H9 (cell line): ENCODE measurements around the gene UPK1A. TPM values are rescaled to one million over a fixed set of nuclear protein-coding genes. Genes with fewer than 3 reads are reported as not detected.
A peak's percentile ranks its signal among the peaks of the same experiment; 100 is the strongest.

Experiments
- DNase-seq: peaks from one replicate; pipeline ENCODE4 v3.0.0-alpha.2; 2017
- H2AFZ ChIP-seq: one replicate; pipeline ENCODE4 v1.6.1; 2013; ENCODE audit warnings: mild to moderate bottlenecking, low read length, control low read depth, moderate library complexity
- H2AK5ac ChIP-seq: 2 replicates; pipeline ENCODE4 v1.6.1; 2013; ENCODE audit warnings: low read length, control low read depth, mixed read lengths; ENCODE audit not compliant: insufficient read length
- H2BK120ac ChIP-seq: one replicate; pipeline ENCODE4 v1.6.1; 2013; ENCODE audit warnings: low read depth, mild to moderate bottlenecking, low read length, control low read depth, inconsistent platforms; ENCODE audit not compliant: poor library complexity, severe bottlenecking
- H2BK12ac ChIP-seq: 2 replicates; pipeline ENCODE4 v1.6.1; 2013; ENCODE audit warnings: low read length, control low read depth, mixed read lengths, low read depth; ENCODE audit not compliant: insufficient read length
- H2BK15ac ChIP-seq: 2 replicates; pipeline ENCODE4 v1.6.1; 2013; ENCODE audit warnings: low read depth, low read length, control low read depth
- H2BK20ac ChIP-seq: one replicate; pipeline ENCODE4 v1.6.1; 2013; ENCODE audit warnings: low read depth, mild to moderate bottlenecking, low read length, control low read depth, inconsistent platforms; ENCODE audit not compliant: poor library complexity, severe bottlenecking
- H2BK5ac ChIP-seq: 2 replicates; pipeline ENCODE4 v1.6.1; 2013; ENCODE audit warnings: low read length, control low read depth, mixed read lengths; ENCODE audit not compliant: insufficient read length
- H3K14ac ChIP-seq: 2 replicates; pipeline ENCODE4 v1.6.1; 2013; ENCODE audit warnings: low read length, control low read depth; ENCODE audit not compliant: insufficient read depth
- H3K18ac ChIP-seq: 2 replicates; pipeline ENCODE4 v1.6.1; 2013; ENCODE audit warnings: low read depth, mild to moderate bottlenecking, mixed read lengths, low read length, control low read depth; ENCODE audit not compliant: insufficient read length
- H3K23ac ChIP-seq: 2 replicates; pipeline ENCODE4 v1.6.1; 2013; ENCODE audit warnings: low read length, control low read depth, mixed read lengths, low read depth; ENCODE audit not compliant: insufficient read length
- H3K23me2 ChIP-seq: 2 replicates; pipeline ENCODE4 v1.6.1; 2013; ENCODE audit warnings: low read depth, mild to moderate bottlenecking, mixed read lengths, low read length, control low read depth; ENCODE audit not compliant: insufficient read length, poor library complexity, severe bottlenecking
- H3K27ac ChIP-seq: 2 replicates; pipeline ENCODE4 v1.5.1; 2013; ENCODE audit warnings: low read length, control low read depth, mixed read lengths, low read depth; ENCODE audit not compliant: insufficient read length
- H3K27me3 ChIP-seq: 2 replicates; pipeline ENCODE4 v1.6.1; 2013; ENCODE audit warnings: low read length, control low read depth, inconsistent platforms; ENCODE audit not compliant: insufficient read depth
- H3K4ac ChIP-seq: 2 replicates; pipeline ENCODE4 v1.6.1; 2013; ENCODE audit warnings: low read depth, mild to moderate bottlenecking, control low read depth, inconsistent platforms, low read length, moderate library complexity
- H3K4me1 ChIP-seq: 2 replicates; pipeline ENCODE4 v1.6.1; 2013; ENCODE audit warnings: low read length, control low read depth, inconsistent platforms; ENCODE audit not compliant: insufficient read depth
- H3K4me2 ChIP-seq: 2 replicates; pipeline ENCODE4 v1.6.1; 2013; ENCODE audit warnings: low read length, control low read depth, mixed read lengths; ENCODE audit not compliant: insufficient read length, insufficient read depth
- H3K56ac ChIP-seq: 2 replicates; pipeline ENCODE4 v1.6.1; 2013; ENCODE audit warnings: low read depth, mild to moderate bottlenecking, mixed read lengths, low read length, control low read depth; ENCODE audit not compliant: insufficient read length
- H3K79me1 ChIP-seq: 2 replicates; pipeline ENCODE4 v1.6.1; 2013; ENCODE audit warnings: low read depth, mild to moderate bottlenecking, moderate library complexity, low read length, control low read depth, inconsistent platforms; ENCODE audit not compliant: insufficient read depth, poor library complexity, severe bottlenecking
- H3K79me2 ChIP-seq: 2 replicates; pipeline ENCODE4 v1.6.1; 2013; ENCODE audit warnings: low read length, control low read depth, inconsistent platforms; ENCODE audit not compliant: insufficient read depth
- H3K9ac ChIP-seq: 2 replicates; pipeline ENCODE4 v1.6.1; 2013; ENCODE audit warnings: low read length, control low read depth, mixed read lengths; ENCODE audit not compliant: insufficient read length; ENCODE audit errors: extremely low read depth
- H3K9me3 ChIP-seq: one replicate; pipeline ENCODE4 v1.6.1; 2013; ENCODE audit warnings: low read depth, low read length, inconsistent platforms; ENCODE audit not compliant: control insufficient read depth
- H3T11ph ChIP-seq: one replicate; pipeline ENCODE4 v1.6.1; 2013; ENCODE audit warnings: mild to moderate bottlenecking, low read length, control low read depth, inconsistent platforms
- H4K20me1 ChIP-seq: one replicate; pipeline ENCODE4 v1.6.1; 2013; ENCODE audit not compliant: control insufficient read depth, insufficient read length, insufficient read depth
- H4K5ac ChIP-seq: 2 replicates; pipeline ENCODE4 v1.6.1; 2013; ENCODE audit warnings: low read depth, mild to moderate bottlenecking, mixed read lengths, low read length, control low read depth; ENCODE audit not compliant: insufficient read length
- H4K8ac ChIP-seq: replicated peaks from 2 replicates; pipeline ENCODE4 v1.6.1; 2013; ENCODE audit warnings: low read length, control low read depth, mixed read lengths, low read depth; ENCODE audit not compliant: insufficient read length
- H4K91ac ChIP-seq: 2 replicates; pipeline ENCODE4 v1.6.1; 2013; ENCODE audit warnings: low read depth, mild to moderate bottlenecking, moderate library complexity, mixed read lengths, low read length, control low read depth; ENCODE audit not compliant: insufficient read length
- H3K27ac Mint-ChIP-seq, 3 experiments: 2 replicates in 2 of 3; 3 replicates in 1 of 3; pipeline ENCODE4 v1.8.0; 2020 to 2021; ENCODE audit warnings: mixed read lengths in 3 of 3, mild to moderate bottlenecking in 1 of 3, moderate library complexity in 1 of 3
- H3K27me3 Mint-ChIP-seq: 2 replicates; pipeline ENCODE4 v1.8.0; 2021; ENCODE audit warnings: low read depth, mild to moderate bottlenecking, moderate library complexity, mixed read lengths
- H3K36me3 Mint-ChIP-seq, 3 experiments: 2 replicates in 2 of 3; 3 replicates in 1 of 3; pipeline ENCODE4 v1.8.0; 2020 to 2021; ENCODE audit warnings: low read depth in 3 of 3, mixed read lengths in 3 of 3; ENCODE audit not compliant: insufficient read depth in 1 of 3
- H3K4me1 Mint-ChIP-seq, 2 experiments: 2 replicates each; pipeline ENCODE4 v1.8.0; 2020; ENCODE audit warnings: mixed read lengths in 2 of 2
- H3K4me3 Mint-ChIP-seq, 2 experiments: 2 replicates in 1 of 2; 3 replicates in 1 of 2; pipeline ENCODE4 v1.8.0; 2020 to 2021; ENCODE audit warnings: mild to moderate bottlenecking in 2 of 2, mixed read lengths in 2 of 2, moderate library complexity in 1 of 2
- H3K9me3 Mint-ChIP-seq, 2 experiments: 2 replicates in 1 of 2; 3 replicates in 1 of 2; pipeline ENCODE4 v1.8.0; 2020; ENCODE audit warnings: mild to moderate bottlenecking in 2 of 2, mixed read lengths in 2 of 2, moderate library complexity in 1 of 2
- WGBS: extraction: QIAGEN DNeasy Blood & Tissue Kit; methylation state at CpG from one replicate; pipeline ENCODE4 v1.1.7; 2013; ENCODE audit warnings: missing lambda C conversion rate, low lambda C conversion rate, mixed read lengths; ENCODE audit not compliant: insufficient read length; ENCODE audit errors: extremely low coverage; 5-methylcytosine and 5-hydroxymethylcytosine counted together
- total RNA-seq: library from RNA; stranded (reverse); gene quantifications from 2 replicates; pipeline ENCODE4 v1.2.1, GENCODE V29; 2021
- TF ChIP-seq, protein P1 (sequence below): fragments of 200-600 bp; sonication (generic); conservative IDR thresholded peaks from 3 replicates; pipeline ENCODE4 v1.8.0; 2021; ENCODE audit warnings: antibody characterized with exemption, mild to moderate bottlenecking

Gene UPK1A
- total RNA-seq, 1 experiment from 2014 or later = 4.3 TPM

DNA sequence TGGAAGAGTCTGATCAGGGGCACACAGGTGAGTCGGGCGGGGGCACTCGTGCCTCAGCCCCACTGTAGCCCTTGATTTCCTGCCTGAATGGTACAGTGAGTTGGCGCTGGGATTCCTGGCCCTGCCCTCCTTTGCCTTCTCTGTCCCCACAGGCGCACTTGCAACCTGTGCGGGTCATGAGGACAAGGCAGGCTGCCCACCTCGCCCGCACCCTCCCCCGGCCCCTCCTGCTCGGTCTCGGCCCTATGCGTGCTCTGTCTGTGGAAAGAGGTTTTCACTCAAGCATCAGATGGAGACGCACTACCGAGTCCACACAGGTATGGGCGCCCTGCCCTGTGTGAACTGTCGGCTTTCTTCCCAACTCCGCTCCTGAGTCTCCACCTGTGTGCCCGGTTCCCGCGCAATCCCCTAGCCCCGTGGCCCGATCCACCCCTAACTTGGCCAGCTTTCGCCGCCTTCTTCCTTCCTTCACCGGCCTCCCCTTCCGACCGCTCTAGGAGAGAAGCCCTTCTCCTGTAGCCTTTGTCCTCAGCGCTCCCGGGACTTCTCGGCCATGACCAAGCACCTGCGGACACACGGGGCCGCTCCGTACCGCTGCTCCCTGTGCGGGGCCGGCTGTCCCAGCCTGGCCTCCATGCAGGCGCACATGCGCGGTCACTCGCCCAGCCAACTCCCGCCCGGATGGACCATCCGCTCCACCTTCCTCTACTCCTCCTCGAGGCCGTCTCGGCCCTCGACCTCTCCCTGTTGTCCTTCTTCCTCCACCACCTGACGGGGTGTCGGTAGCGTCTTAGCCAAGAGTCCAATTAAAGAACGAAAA lies 49.9 kb downstream of the UPK1A start:
- Histone ChIP-seq H3K23me2 (peaks cover 18% of the 10 kb centered on the region), H2AK5ac (no peak overlapping the region), H3K27ac (peak overlapping the region; percentile 15), H3T11ph (no peak overlapping the region), H4K91ac (no peak overlapping the region), H3K9me3 (no peaks in the 10 kb centered on the region), H3K4me1 (peaks cover 10% of the 10 kb centered on the region; the same call in 1 of the 2 replicates), H2BK20ac (no peak overlapping the region), H3K4ac (no peak overlapping the region), H2BK12ac (no peak overlapping the region), H2AFZ (no peak overlapping the region), H4K20me1 (peaks cover 6% of the 10 kb centered on the region), H3K14ac (peak overlapping the region; percentile 67), H3K4me2 (peak overlapping the region; percentile 80), H3K18ac (peak overlapping the region; percentile 83), H2BK5ac (no peak overlapping the region), H2BK15ac (no peak overlapping the region), H4K5ac (no peak overlapping the region), H3K79me2 (peaks cover 11% of the 10 kb centered on the region; the same call in 1 of the 2 replicates), H3K56ac (no peak overlapping the region), H3K9ac (peak overlapping the region; percentile 52), H3K79me1 (no peaks in the 10 kb centered on the region), H3K23ac (no peak overlapping the region), H2BK120ac (no peak overlapping the region), H3K27me3 (no peaks in the 10 kb centered on the region), H4K8ac (no peak overlapping the region)
- Mint-ChIP-seq H3K4me3 (peak overlapping the region; percentile 86 to 90), H3K4me1 (peaks cover 45 to 47% of the 10 kb centered on the region in 2 experiments), H3K27ac (peak overlapping the region; percentile 91 to 99 (median 95)), H3K36me3 (peaks cover 9 to 20% (median 11%) of the 10 kb centered on the region in 3 experiments; a peak in 6 of 7 replicates), H3K27me3 (no peaks in the 10 kb centered on the region; the same call in 1 of the 2 replicates), H3K9me3 (no peaks in the 10 kb centered on the region; a peak in 1 of 5 replicates)
- TF ChIP-seq, protein P1, sequence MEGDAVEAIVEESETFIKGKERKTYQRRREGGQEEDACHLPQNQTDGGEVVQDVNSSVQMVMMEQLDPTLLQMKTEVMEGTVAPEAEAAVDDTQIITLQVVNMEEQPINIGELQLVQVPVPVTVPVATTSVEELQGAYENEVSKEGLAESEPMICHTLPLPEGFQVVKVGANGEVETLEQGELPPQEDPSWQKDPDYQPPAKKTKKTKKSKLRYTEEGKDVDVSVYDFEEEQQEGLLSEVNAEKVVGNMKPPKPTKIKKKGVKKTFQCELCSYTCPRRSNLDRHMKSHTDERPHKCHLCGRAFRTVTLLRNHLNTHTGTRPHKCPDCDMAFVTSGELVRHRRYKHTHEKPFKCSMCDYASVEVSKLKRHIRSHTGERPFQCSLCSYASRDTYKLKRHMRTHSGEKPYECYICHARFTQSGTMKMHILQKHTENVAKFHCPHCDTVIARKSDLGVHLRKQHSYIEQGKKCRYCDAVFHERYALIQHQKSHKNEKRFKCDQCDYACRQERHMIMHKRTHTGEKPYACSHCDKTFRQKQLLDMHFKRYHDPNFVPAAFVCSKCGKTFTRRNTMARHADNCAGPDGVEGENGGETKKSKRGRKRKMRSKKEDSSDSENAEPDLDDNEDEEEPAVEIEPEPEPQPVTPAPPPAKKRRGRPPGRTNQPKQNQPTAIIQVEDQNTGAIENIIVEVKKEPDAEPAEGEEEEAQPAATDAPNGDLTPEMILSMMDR = no peak
- no CpG with 5 or more reads among the region's 52 CpGs for WGBS
- no peak for DNase-seq
